ENCODE results near the gene ZSCAN18. TPM values are rescaled to one million over a fixed set of nuclear protein-coding genes. Genes with fewer than 3 reads are reported as not detected.

The ZSCAN18 gene
- polyA plus RNA-seq, 1 donor from 2014 or later, result 399 TPM

DNA sequence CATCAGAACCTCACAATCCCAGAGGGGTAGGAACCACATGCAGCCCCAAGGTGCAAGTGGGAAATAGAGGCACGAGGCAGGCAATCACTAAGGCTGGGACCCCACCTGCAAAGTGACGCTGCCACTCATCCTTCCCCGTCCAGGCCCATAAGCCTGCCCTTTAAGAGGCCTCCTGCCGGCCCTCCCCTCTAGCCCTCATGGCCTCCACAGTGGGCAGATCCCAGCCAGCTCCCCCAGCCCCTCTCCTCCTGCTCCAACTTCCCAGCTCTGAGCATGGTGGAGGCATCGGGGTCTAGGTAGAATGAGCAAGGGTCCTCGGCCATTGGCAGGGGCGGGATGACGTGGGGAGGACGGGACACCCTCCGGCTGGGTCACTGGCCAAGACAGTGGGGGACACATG, 2.7 kb downstream of the ZSCAN18 start:
- no peak overlapping the region for H3K4me2 ChIP-seq (ENCODE audit: low read length)
- no peak overlapping the region for H3K27ac ChIP-seq (ENCODE audit: low read length)
- TF ChIP-seq, protein P1, sequence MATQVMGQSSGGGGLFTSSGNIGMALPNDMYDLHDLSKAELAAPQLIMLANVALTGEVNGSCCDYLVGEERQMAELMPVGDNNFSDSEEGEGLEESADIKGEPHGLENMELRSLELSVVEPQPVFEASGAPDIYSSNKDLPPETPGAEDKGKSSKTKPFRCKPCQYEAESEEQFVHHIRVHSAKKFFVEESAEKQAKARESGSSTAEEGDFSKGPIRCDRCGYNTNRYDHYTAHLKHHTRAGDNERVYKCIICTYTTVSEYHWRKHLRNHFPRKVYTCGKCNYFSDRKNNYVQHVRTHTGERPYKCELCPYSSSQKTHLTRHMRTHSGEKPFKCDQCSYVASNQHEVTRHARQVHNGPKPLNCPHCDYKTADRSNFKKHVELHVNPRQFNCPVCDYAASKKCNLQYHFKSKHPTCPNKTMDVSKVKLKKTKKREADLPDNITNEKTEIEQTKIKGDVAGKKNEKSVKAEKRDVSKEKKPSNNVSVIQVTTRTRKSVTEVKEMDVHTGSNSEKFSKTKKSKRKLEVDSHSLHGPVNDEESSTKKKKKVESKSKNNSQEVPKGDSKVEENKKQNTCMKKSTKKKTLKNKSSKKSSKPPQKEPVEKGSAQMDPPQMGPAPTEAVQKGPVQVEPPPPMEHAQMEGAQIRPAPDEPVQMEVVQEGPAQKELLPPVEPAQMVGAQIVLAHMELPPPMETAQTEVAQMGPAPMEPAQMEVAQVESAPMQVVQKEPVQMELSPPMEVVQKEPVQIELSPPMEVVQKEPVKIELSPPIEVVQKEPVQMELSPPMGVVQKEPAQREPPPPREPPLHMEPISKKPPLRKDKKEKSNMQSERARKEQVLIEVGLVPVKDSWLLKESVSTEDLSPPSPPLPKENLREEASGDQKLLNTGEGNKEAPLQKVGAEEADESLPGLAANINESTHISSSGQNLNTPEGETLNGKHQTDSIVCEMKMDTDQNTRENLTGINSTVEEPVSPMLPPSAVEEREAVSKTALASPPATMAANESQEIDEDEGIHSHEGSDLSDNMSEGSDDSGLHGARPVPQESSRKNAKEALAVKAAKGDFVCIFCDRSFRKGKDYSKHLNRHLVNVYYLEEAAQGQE (IDR thresholded peaks at IDR 0.05; ENCODE audit: borderline replicate concordance), result no peak
- TF ChIP-seq MXI1 (conservative IDR thresholded peaks at IDR 0.05; ENCODE audit: poor library complexity, severe bottlenecking) (no peak), SMC3 (conservative IDR thresholded peaks at IDR 0.05; ENCODE audit: poor library complexity) (no peak)
- no peaks in the 10 kb centered on the region for H3K27me3 ChIP-seq (ENCODE audit: insufficient read depth, low read depth, low read length)
- H3K79me2 ChIP-seq (replicated peaks; ENCODE audit: insufficient read depth, low read length), result peaks cover 28% of the 10 kb centered on the region
- H2AFZ ChIP-seq (ENCODE audit: low read depth, low read length), result no peak overlapping the region
- H3K36me3 ChIP-seq (ENCODE audit: insufficient read depth, low read length), result peaks cover 29% of the 10 kb centered on the region
- H4K20me1 ChIP-seq (ENCODE audit: insufficient read depth), result no peaks in the 10 kb centered on the region
- peaks cover 48% of the 10 kb centered on the region for H3K9me3 ChIP-seq (ENCODE audit: low read length)
- no peak overlapping the region for H3K4me3 ChIP-seq (ENCODE audit: low read length)
- H3K9ac ChIP-seq (ENCODE audit: low read length), result no peak overlapping the region
- H3K9me2 ChIP-seq (ENCODE audit: insufficient read depth, low read length), result no peaks in the 10 kb centered on the region
- H3F3A ChIP-seq (ENCODE audit: insufficient read depth, low read length, poor library complexity, severe bottlenecking), result peaks cover 2% of the 10 kb centered on the region

DNA sequence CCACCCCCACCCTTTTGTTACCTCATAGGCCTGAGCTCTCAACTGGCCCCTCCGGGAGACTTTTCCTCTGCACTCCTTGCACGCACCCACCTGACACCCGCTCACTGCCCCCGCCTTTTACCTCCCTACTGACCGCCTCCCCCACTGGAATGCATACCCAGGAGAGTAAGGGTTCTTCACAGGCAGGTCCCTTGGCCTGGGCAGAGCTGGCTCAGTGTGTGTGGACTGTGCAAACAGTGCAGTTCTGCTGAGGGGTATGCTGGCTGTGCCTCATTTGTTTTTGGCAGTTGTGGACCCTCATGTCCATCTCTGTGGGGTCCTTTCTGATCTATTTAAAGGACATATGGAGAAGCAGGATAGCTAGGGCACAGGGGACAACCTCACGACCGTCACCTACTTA, 5.0 kb downstream of the ZSCAN18 start:
- Histone ChIP-seq H3K27me3 (ENCODE audit: insufficient read depth, low read depth, low read length) (no peaks in the 10 kb centered on the region), H3K9me2 (ENCODE audit: insufficient read depth, low read length) (no peaks in the 10 kb centered on the region), H3K9me3 (ENCODE audit: low read length) (peaks cover 47% of the 10 kb centered on the region), H3K36me3 (ENCODE audit: insufficient read depth, low read length) (peaks cover 29% of the 10 kb centered on the region), H2AFZ (ENCODE audit: low read depth, low read length) (no peak overlapping the region), H3K79me2 (replicated peaks; ENCODE audit: insufficient read depth, low read length) (peaks cover 28% of the 10 kb centered on the region), H3K27ac (ENCODE audit: low read length) (no peak overlapping the region), H3K4me3 (ENCODE audit: low read length) (no peak overlapping the region), H3K4me2 (ENCODE audit: low read length) (no peak overlapping the region), H3F3A (ENCODE audit: insufficient read depth, low read length, poor library complexity, severe bottlenecking) (no peaks in the 10 kb centered on the region), H4K20me1 (ENCODE audit: insufficient read depth) (no peaks in the 10 kb centered on the region), H3K9ac (ENCODE audit: low read length) (no peak overlapping the region)
- TF ChIP-seq POLR2AphosphoS5 (IDR thresholded peaks at IDR 0.05), result no peak
- no peak for TF ChIP-seq SMC3 (conservative IDR thresholded peaks at IDR 0.05; ENCODE audit: poor library complexity)
- no peak for TF ChIP-seq MXI1 (conservative IDR thresholded peaks at IDR 0.05; ENCODE audit: poor library complexity, severe bottlenecking)
- TF ChIP-seq TAF1 (IDR thresholded peaks at IDR 0.05; ENCODE audit: low read depth), result no peak
- TF ChIP-seq EZH2 (IDR thresholded peaks at IDR 0.05; ENCODE audit: borderline replicate concordance, insufficient read depth, low read length, poor library complexity, severe bottlenecking), result no peak
- TF ChIP-seq EP300 (conservative IDR thresholded peaks at IDR 0.05; ENCODE audit: poor library complexity, severe bottlenecking), result no peak
- no peak for TF ChIP-seq CTCF (IDR thresholded peaks at IDR 0.05; ENCODE audit: poor library complexity, severe bottlenecking)

Measured in neural cell (in vitro differentiated cells).